Astrocyte (in vitro differentiated cells and primary cell): ENCODE data around the gene VWF.

Experiments
- EZH2 ChIP-seq: IDR thresholded peaks from 2 replicates; pipeline ENCODE4 v1.6.1; 2012; ENCODE audit warnings: mild to moderate bottlenecking, low read length, inconsistent platforms; ENCODE audit not compliant: insufficient read depth
- TF ChIP-seq, protein P1 (sequence below): IDR thresholded peaks from 2 replicates; pipeline ENCODE4 v1.5.1; 2011; ENCODE audit warnings: low read depth, mild to moderate bottlenecking, inconsistent platforms, low read length, moderate library complexity; ENCODE audit not compliant: insufficient read depth

DNA sequence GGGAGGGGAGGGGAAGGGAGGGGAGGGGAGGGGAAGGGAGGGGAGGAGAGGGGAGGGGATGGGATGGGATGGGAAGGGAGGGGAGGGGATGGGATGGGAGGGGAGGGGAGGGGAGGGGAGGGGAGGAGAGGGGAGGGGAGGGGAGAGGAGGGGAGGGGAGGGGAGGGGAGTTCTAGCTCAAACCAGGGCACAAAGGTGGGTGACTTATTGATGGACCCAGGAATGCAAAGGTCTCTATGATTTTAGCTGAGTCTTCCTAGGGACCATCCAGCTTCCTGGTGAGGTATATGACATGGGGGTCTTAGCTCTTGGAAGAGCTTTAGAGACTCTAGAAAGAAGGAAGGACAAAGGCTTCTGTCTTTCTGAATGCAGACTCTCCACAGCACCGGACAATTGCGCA lies 221.7 kb downstream of the VWF start:
- TF ChIP-seq, protein P1, sequence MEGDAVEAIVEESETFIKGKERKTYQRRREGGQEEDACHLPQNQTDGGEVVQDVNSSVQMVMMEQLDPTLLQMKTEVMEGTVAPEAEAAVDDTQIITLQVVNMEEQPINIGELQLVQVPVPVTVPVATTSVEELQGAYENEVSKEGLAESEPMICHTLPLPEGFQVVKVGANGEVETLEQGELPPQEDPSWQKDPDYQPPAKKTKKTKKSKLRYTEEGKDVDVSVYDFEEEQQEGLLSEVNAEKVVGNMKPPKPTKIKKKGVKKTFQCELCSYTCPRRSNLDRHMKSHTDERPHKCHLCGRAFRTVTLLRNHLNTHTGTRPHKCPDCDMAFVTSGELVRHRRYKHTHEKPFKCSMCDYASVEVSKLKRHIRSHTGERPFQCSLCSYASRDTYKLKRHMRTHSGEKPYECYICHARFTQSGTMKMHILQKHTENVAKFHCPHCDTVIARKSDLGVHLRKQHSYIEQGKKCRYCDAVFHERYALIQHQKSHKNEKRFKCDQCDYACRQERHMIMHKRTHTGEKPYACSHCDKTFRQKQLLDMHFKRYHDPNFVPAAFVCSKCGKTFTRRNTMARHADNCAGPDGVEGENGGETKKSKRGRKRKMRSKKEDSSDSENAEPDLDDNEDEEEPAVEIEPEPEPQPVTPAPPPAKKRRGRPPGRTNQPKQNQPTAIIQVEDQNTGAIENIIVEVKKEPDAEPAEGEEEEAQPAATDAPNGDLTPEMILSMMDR: no peak
- TF ChIP-seq EZH2: no peak
